PC-9 (cell line): Measurements from ENCODE around the gene COL4A1. TPM values are rescaled to one million over a fixed set of nuclear protein-coding genes. Genes with fewer than 3 reads are reported as not detected.

ENCODE experiments used
- BruUV-seq: library from RNA; stranded (reverse); fragments of 400-500 nt; replicated peaks from 2 replicates; lab custom pipeline; 2021; lab: Mats Ljungman, UMichigan
- CTCF ChIA-PET: fragments of 300-600 bp; sonication (Branson Sonifier 250); formaldehyde crosslinking; loops from one replicate; lab custom pipeline; 2022; ENCODE audit warnings: antibody characterized with exemption; lab: Charles Lee
- POLR2A ChIA-PET: fragments of 300-600 bp; sonication (Branson Sonifier 250); formaldehyde crosslinking; loops from one replicate; lab custom pipeline; 2022; ENCODE audit warnings: antibody characterized with exemption; ENCODE audit not compliant: unreplicated experiment; lab: Charles Lee
- DNase-seq, 2 experiments: peaks; one replicate each; pipeline versions ENCODE4 v3.0.0 to v3.0.0-alpha.2; 2015 to 2022; ENCODE audit warnings: mixed read lengths in 1 of 2
- H2AFZ ChIP-seq: fragments of 200-600 bp; sonication (generic); 2 replicates; pipeline ENCODE4 v1.8.1; 2017; ENCODE audit warnings: antibody characterized with exemption
- H3F3A ChIP-seq: fragments of 200-600 bp; sonication (generic); 2 replicates; pipeline ENCODE4 v1.8.1; 2017; ENCODE audit warnings: antibody characterized with exemption, mild to moderate bottlenecking, low read depth; ENCODE audit not compliant: insufficient read depth
- H3K27ac ChIP-seq: fragments of 200-600 bp; sonication (generic); 2 replicates; pipeline ENCODE4 v1.6.1; 2016; ENCODE audit warnings: mixed run types
- H3K27me3 ChIP-seq: fragments of 200-600 bp; sonication (generic); 2 replicates; pipeline ENCODE4 v1.6.1; 2016; ENCODE audit warnings: low read depth, mixed run types; ENCODE audit not compliant: insufficient read depth
- H3K36me3 ChIP-seq: fragments of 200-600 bp; sonication (generic); 2 replicates; pipeline ENCODE4 v1.6.1; 2016; ENCODE audit warnings: low read depth, mixed run types
- H3K4me1 ChIP-seq: fragments of 200-600 bp; sonication (generic); replicated peaks from 2 replicates; pipeline ENCODE4 v1.6.1; 2016; ENCODE audit warnings: mixed run types; ENCODE audit not compliant: insufficient read depth
- H3K4me2 ChIP-seq: fragments of 200-600 bp; sonication (generic); 2 replicates; pipeline ENCODE4 v1.6.1; 2017; ENCODE audit warnings: mixed run types
- H3K4me3 ChIP-seq: fragments of 200-600 bp; sonication (generic); 2 replicates; pipeline ENCODE4 v1.6.1; 2016; ENCODE audit warnings: mixed run types
- H3K79me2 ChIP-seq: fragments of 200-600 bp; sonication (generic); 2 replicates; pipeline ENCODE4 v1.6.1; 2017; ENCODE audit warnings: low read depth, mixed run types
- H3K9me2 ChIP-seq: fragments of 200-600 bp; sonication (generic); 2 replicates; pipeline ENCODE4 v1.8.1; 2017; ENCODE audit warnings: mild to moderate bottlenecking; ENCODE audit not compliant: insufficient read depth
- H3K9me3 ChIP-seq: fragments of 200-600 bp; sonication (generic); 2 replicates; pipeline ENCODE4 v1.8.1; 2016; ENCODE audit warnings: low read depth; ENCODE audit not compliant: insufficient read depth
- H4K20me1 ChIP-seq: fragments of 200-600 bp; sonication (generic); 2 replicates; pipeline ENCODE4 v1.8.1; 2017; ENCODE audit not compliant: insufficient read depth
- CTCF ChIP-seq: fragments of 200-600 bp; sonication (generic); conservative IDR thresholded peaks from 2 replicates; pipeline ENCODE4 v1.6.1; 2017; ENCODE audit warnings: mixed run types, antibody characterized with exemption, mild to moderate bottlenecking, moderate library complexity
- EZH2 ChIP-seq: fragments of 200-600 bp; sonication (generic); IDR thresholded peaks from 2 replicates; pipeline ENCODE4 v1.8.0; 2017; ENCODE audit warnings: antibody characterized with exemption, low read depth
- intact Hi-C: fragments of 100-400 bp; cut with micrococcal nuclease; formaldehyde crosslinking; loops from one replicate; pipeline ENCODE4 v1.10.0; 2022; ENCODE audit not compliant: unreplicated experiment
- total RNA-seq: library from RNA; stranded (reverse); gene quantifications from 2 replicates; pipeline ENCODE4 v1.2.3, GENCODE V29; 2021

COL4A1 gene
- total RNA-seq, 1 experiment from 2014 or later: 24.5 TPM

- Histone ChIP-seq H3K27ac (no peak overlapping the region), H3K4me2 (no peak overlapping the region), H3K27me3 (no peaks in the 10 kb centered on the region), H2AFZ (no peak overlapping the region), H3F3A (peaks cover 24% of the 10 kb centered on the region), H3K9me3 (no peaks in the 10 kb centered on the region), H3K9me2 (no peaks in the 10 kb centered on the region), H4K20me1 (no peaks in the 10 kb centered on the region), H3K4me3 (no peak overlapping the region), H3K36me3 (no peaks in the 10 kb centered on the region), H3K4me1 (peaks cover 29% of the 10 kb centered on the region), H3K79me2 (no peaks in the 10 kb centered on the region)
- intact Hi-C loops: loop anchor here (5.0 kb wide), 1 partner anchor 388 kb away; the partner anchor contains the start of gene ING1
- TF ChIP-seq EZH2 (no peak), CTCF (no peak)
- BruUV-seq: no TSS peak
- CTCF ChIA-PET: interaction anchor here (0.6 kb wide), 1 partner anchor 61 kb away, joined by 3 read pairs; no protein-coding TSS in a partner anchor
- POLR2A ChIA-PET: no interaction called here
- no peak for DNase-seq
Measured at GRCh38 chr13:110324026-110324749, 17.2 kb upstream of the COL4A1 start.

- no peak for TF ChIP-seq EZH2
- peak; percentile 21; the same call in 1 of the 2 replicates for TF ChIP-seq CTCF
- Histone ChIP-seq H3K36me3 (no peaks in the 10 kb centered on the region), H3K4me3 (no peak overlapping the region), H3K9me2 (no peaks in the 10 kb centered on the region), H3K9me3 (no peaks in the 10 kb centered on the region), H3K4me2 (no peak overlapping the region), H3K79me2 (no peaks in the 10 kb centered on the region), H2AFZ (no peak overlapping the region), H3K4me1 (peaks cover 38% of the 10 kb centered on the region), H3K27me3 (no peaks in the 10 kb centered on the region), H4K20me1 (no peaks in the 10 kb centered on the region), H3K27ac (no peak overlapping the region), H3F3A (peaks cover 32% of the 10 kb centered on the region)
- no peak for DNase-seq
- ChIA-PET POLR2A (interaction anchor here (0.5 kb wide), 1 partner anchor 10 kb away, joined by 3 read pairs; no protein-coding TSS in a partner anchor), CTCF (interaction anchor here (0.5 kb wide), 1 partner anchor 87 kb away, joined by 3 read pairs; no protein-coding TSS in a partner anchor)
- no TSS peak for BruUV-seq
- intact Hi-C loops: loop anchor here (5.0 kb wide), 1 partner anchor 389 kb away; the partner anchor contains the start of gene ING1
Measured at GRCh38 chr13:110323172-110323891, 16.4 kb upstream of the COL4A1 start.

- no peak for DNase-seq
- intact Hi-C loops: loop anchor here (5.0 kb wide), 1 partner anchor 390 kb away; the partner anchor contains the start of gene ING1
- Histone ChIP-seq H3K4me2 (no peak overlapping the region), H3K36me3 (no peaks in the 10 kb centered on the region), H3K79me2 (no peaks in the 10 kb centered on the region), H3K27me3 (no peaks in the 10 kb centered on the region), H3F3A (peaks cover 38% of the 10 kb centered on the region), H3K9me2 (no peaks in the 10 kb centered on the region), H3K27ac (no peak overlapping the region), H2AFZ (no peak overlapping the region), H3K4me1 (peaks cover 43% of the 10 kb centered on the region), H3K4me3 (no peak overlapping the region), H3K9me3 (no peaks in the 10 kb centered on the region), H4K20me1 (no peaks in the 10 kb centered on the region)
- POLR2A ChIA-PET: interaction anchor here (0.5 kb wide), 1 partner anchor 11 kb away, joined by 3 read pairs; no protein-coding TSS in a partner anchor
- no TSS peak for BruUV-seq
- TF ChIP-seq EZH2 (no peak), CTCF (no peak)
- CTCF ChIA-PET: no interaction called here
Measured at GRCh38 chr13:110322828-110323171, 15.8 kb upstream of the COL4A1 start.
